HG03520 (cell line): ENCODE data around the gene ATP2B2.

Experiments
- ATAC-seq: cut with Tn5 transposase; IDR thresholded peaks from one replicate; pipeline ENCODE4 v1.9.1; 2021; ENCODE audit warnings: mild to moderate bottlenecking, moderate library complexity; ENCODE audit not compliant: unreplicated experiment

ATP2B2 gene

GRCh38 chr3:10286596-10287295 lies 218.6 kb downstream of the ATP2B2 start:
- no peak for ATAC-seq

- no peak for ATAC-seq
Measured at GRCh38 chr3:10286133-10286524, 219.3 kb downstream of the ATP2B2 start.

GRCh38 chr3:10285272-10286132 lies 219.9 kb downstream of the ATP2B2 start:
- no peak for ATAC-seq

GRCh38 chr3:10284496-10284895 lies 220.9 kb downstream of the ATP2B2 start:
- no peak for ATAC-seq

- ATAC-seq = no peak
Measured at GRCh38 chr3:10283638-10284037, 221.7 kb downstream of the ATP2B2 start.

- ATAC-seq = no peak
Measured at GRCh38 chr3:10281951-10282350, 223.4 kb downstream of the ATP2B2 start.

- no peak for ATAC-seq
Measured at GRCh38 chr3:10280571-10280970, 224.8 kb downstream of the ATP2B2 start.

- no peak for ATAC-seq
Measured at GRCh38 chr3:10280177-10280529, 225.2 kb downstream of the ATP2B2 start.

GRCh38 chr3:10279384-10280176 lies 225.8 kb downstream of the ATP2B2 start:
- no peak for ATAC-seq

- ATAC-seq = no peak
Measured at GRCh38 chr3:10278501-10278900, 226.9 kb downstream of the ATP2B2 start.

GRCh38 chr3:10277115-10277625 lies 228.2 kb downstream of the ATP2B2 start:
- no peak for ATAC-seq

GRCh38 chr3:10274601-10275000 lies 230.8 kb downstream of the ATP2B2 start:
- no peak for ATAC-seq
